ENCODE measurements around the gene RAB38. TPM values are rescaled to one million over a fixed set of nuclear protein-coding genes. Genes with fewer than 3 reads are reported as not detected.

The RAB38 gene
- total RNA-seq, 1 experiment from 2014 or later, result 0.17 TPM

GRCh38 chr11:88114486-88115045, 60.7 kb downstream of the RAB38 start:
- in situ Hi-C loops (cut with HindIII; ENCODE audit: low sequenced_read_pairs), result no loop called here
- DNase-seq (ENCODE audit: low spot score), result no peak

GRCh38 chr11:88106666-88107065, 68.6 kb downstream of the RAB38 start:
- DNase-seq (ENCODE audit: low spot score), result no peak
- in situ Hi-C loops (cut with HindIII; ENCODE audit: low sequenced_read_pairs), result no loop called here

GRCh38 chr11:88105951-88106350, 69.3 kb downstream of the RAB38 start:
- in situ Hi-C loops (cut with HindIII; ENCODE audit: low sequenced_read_pairs), result no loop called here
- no peak for DNase-seq (ENCODE audit: low spot score)

- in situ Hi-C loops (cut with HindIII; ENCODE audit: low sequenced_read_pairs), result no loop called here
- DNase-seq (ENCODE audit: low spot score), result no peak
Measured at GRCh38 chr11:88105526-88105925, 69.7 kb downstream of the RAB38 start.

- in situ Hi-C loops (cut with HindIII; ENCODE audit: low sequenced_read_pairs), result no loop called here
- DNase-seq (ENCODE audit: low spot score), result no peak
Measured at GRCh38 chr11:88104408-88104807, 70.8 kb downstream of the RAB38 start.

GRCh38 chr11:88103337-88104206, 71.7 kb downstream of the RAB38 start:
- DNase-seq (ENCODE audit: low spot score), result peak; percentile 46
- in situ Hi-C loops (cut with HindIII; ENCODE audit: low sequenced_read_pairs), result no loop called here

GRCh38 chr11:88102598-88102934, 72.7 kb downstream of the RAB38 start:
- no peak for DNase-seq (ENCODE audit: low spot score)
- in situ Hi-C loops (cut with HindIII; ENCODE audit: low sequenced_read_pairs), result no loop called here

- in situ Hi-C loops (cut with HindIII; ENCODE audit: low sequenced_read_pairs), result no loop called here
- DNase-seq (ENCODE audit: low spot score), result no peak
Measured at GRCh38 chr11:88101881-88102597, 73.2 kb downstream of the RAB38 start.

GRCh38 chr11:88100151-88100550, 75.1 kb downstream of the RAB38 start:
- DNase-seq (ENCODE audit: low spot score), result no peak
- in situ Hi-C loops (cut with HindIII; ENCODE audit: low sequenced_read_pairs), result no loop called here

- in situ Hi-C loops (cut with HindIII; ENCODE audit: low sequenced_read_pairs), result no loop called here
- DNase-seq (ENCODE audit: low spot score), result no peak
Measured at GRCh38 chr11:88098289-88098688, 77.0 kb downstream of the RAB38 start.

- in situ Hi-C loops (cut with HindIII; ENCODE audit: low sequenced_read_pairs), result no loop called here
- no peak for DNase-seq (ENCODE audit: low spot score)
Measured at GRCh38 chr11:88089134-88089533, 86.1 kb downstream of the RAB38 start.

- no peak for DNase-seq (ENCODE audit: low spot score)
- in situ Hi-C loops (cut with HindIII; ENCODE audit: low sequenced_read_pairs), result no loop called here
Measured at GRCh38 chr11:88087337-88087736, 87.9 kb downstream of the RAB38 start.

GRCh38 chr11:88086297-88086696, 88.9 kb downstream of the RAB38 start:
- no peak for DNase-seq (ENCODE audit: low spot score)
- in situ Hi-C loops (cut with HindIII; ENCODE audit: low sequenced_read_pairs), result no loop called here

GRCh38 chr11:88070437-88070836, 104.8 kb downstream of the RAB38 start:
- in situ Hi-C loops (cut with HindIII; ENCODE audit: low sequenced_read_pairs), result no loop called here
- DNase-seq (ENCODE audit: low spot score), result no peak

GRCh38 chr11:88068848-88069554, 106.2 kb downstream of the RAB38 start:
- in situ Hi-C loops (cut with HindIII; ENCODE audit: low sequenced_read_pairs), result no loop called here
- DNase-seq (ENCODE audit: low spot score), result no peak

GRCh38 chr11:88066090-88066489, 109.2 kb downstream of the RAB38 start:
- DNase-seq (ENCODE audit: low spot score), result no peak

GRCh38 chr11:88064097-88064705, 111.0 kb downstream of the RAB38 start:
- DNase-seq (ENCODE audit: low spot score), result no peak
- in situ Hi-C loops (cut with HindIII; ENCODE audit: low sequenced_read_pairs), result no loop called here

More at GRCh38 chr11:88066090-88066489, 109.2 kb downstream of the RAB38 start:
- in situ Hi-C loops (cut with HindIII; ENCODE audit: low sequenced_read_pairs), result no loop called here

All from G401 (cell line).